Activated CD4-positive, alpha-beta T cell treated with anti-CD3 and anti-CD28 coated beads, Interleukin-2, Interleukin-4, amounts not matched to agents 100 ng/mL and 50 ng/mL, durations not matched to agents 16 hours and 8 hours (primary cell): ENCODE measurements around the gene NEMP1.
"Not testable (repeated sequence)": the region's sequence is repeated elsewhere in the genome, so short reads cannot be mapped to it uniquely, and the experiment has no call there.

Experiments used
- DNase-seq: peaks from one replicate; pipeline ENCODE4 v3.0.0-alpha.2; 2020; ENCODE audit warnings: low spot score

NEMP1 gene

DNA sequence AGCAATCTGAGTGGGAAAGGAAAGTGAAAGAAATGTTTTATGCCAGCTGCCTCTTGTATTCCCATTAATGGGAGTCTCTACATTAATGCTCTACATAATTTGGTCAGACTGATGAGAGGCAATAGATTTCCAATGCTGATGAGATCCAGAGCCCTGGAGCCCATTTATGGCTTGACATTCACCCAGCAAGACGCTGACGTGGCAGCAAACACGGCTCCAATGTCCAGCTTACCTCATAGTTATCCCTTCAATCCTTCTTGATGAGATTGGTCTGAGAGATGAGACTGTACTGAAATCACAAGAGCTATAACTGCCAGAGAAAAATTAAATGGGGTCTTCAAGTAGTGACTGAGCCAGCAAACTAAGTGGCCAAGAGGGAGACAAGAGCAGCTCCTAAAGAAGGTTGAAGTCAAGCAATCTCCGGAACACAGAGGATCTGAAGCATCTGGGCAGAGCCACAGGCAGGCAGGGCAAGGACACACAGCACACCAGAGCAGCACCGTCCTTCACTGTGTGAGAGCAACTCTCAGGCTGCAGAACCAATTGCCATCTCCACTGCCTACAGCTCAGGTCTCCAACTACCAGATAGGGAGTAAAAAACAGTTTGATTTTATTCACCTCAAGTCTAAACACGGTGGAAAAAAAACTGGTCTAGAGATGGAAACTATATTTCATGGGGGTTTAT, 21.4 kb downstream of the NEMP1 start:
- no peak for DNase-seq

DNA sequence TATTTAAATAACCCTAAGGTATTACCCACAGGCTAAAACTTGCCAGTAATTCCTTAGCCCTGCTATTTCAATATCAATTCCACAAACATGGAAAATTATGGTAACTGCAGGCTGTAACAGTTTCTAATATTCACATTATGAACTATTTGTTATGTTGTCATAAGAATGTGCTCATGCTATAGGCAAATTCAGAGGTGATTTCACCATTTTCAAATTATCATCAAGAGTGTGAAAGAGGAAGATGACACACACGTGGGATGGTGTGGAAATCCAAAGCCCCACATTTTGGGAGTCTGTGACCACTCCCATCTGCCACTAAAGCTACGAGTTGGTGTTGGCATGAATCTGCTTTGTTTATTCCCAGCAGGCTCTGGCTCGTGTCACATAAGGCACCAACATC, 22.8 kb downstream of the NEMP1 start:
- DNase-seq, result no peak

DNA sequence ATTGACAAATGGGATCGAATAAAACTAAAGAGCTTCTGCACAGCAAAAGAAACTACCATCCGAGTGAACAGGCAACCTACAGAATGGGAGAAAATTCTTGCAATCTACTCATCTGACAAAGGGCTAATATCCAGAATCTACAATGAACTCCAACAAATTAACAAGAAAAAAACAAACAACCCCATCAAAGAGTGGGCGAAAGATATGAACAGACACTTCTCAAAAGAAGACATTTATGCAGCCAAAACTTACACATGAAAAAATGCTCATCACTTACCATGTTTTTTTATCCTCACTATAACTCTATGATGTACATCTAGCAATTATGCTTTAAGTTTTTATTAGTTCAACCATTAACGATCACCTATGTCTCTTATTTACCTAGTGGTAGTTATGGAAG, 24.7 kb downstream of the NEMP1 start:
- DNase-seq, result not testable (repeated sequence)

DNA sequence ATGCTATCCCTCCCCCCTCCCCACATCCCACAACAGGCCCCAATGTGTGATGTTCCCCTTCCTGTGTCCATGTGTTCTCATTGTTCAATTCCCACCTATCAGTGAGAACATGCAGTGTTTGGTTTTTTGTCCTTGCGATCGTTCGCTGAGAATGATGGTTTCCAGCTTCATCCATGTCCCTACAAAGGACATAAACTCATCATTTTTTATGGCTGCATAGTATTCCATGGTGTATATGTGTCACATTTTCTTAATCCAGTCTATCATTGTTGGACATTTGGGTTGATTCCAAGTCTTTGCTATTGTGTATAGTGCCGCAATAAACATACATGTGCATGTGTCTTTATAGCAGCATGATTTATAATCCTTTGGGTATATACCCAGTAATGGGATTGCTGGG, 25.4 kb downstream of the NEMP1 start:
- DNase-seq, result not testable (repeated sequence)

DNA sequence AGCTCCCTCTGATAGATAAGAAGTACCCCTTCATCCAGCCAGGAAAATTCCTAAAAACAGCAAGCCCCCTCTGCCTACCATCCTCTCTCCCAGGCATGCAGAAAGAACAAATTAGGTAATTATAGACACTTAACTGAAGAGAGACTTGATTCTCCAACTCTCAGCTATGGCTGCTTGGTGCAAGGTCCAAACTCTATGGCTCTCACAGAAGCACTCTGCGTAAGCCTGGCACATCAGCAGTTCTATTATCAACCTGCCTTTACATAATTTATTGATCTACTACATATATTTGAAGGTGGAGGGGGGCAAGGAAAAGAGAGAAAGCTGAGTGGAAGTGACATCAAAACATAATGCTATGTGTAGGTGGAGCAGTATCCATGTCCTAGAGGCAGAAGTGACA, 27.6 kb downstream of the NEMP1 start:
- no peak for DNase-seq

DNA sequence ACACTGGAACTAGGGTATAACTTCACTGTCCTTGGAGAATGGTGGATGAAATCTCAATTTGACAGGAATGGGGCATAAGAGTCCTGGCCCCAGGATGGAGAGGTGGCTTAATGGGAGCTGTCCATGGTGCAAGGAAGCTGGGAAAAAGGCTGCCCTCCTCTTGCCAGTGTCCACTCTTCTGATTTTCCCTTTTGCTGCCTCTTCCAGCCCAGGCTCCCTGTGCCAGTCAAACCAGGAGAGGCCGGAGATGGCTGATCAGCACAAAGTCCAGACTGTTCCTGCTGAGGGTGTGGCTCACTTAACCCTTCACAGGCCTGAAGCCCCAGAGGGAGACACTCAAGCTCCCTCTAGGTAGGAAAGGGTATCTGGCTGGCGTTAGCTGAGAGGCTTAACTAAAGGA, 28.7 kb downstream of the NEMP1 start, which contains the start of gene MYO1A:
Gene MYO1A (minus strand): TSS at position 240 of the 400 bp plus-strand sequence. CDS start 1,806 bp downstream, outside the sequence.
- no peak for DNase-seq

DNA sequence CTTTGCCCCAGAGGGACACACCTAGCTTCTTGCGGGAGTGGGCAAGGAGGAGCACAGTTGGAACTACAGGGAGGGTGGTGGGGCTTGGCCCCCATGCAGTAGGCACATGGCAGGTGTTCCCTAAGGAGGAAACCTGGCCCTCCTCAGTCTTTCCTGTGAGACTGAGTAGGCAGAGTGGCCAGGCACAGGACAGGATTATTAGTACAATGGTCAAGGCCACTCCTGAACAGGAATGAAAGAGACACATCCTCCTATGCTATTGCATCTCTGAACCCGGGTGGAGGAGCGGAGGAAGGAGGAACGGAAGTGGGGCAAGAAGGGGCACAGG, 29.5 kb downstream of the NEMP1 start:
- no peak for DNase-seq

DNA sequence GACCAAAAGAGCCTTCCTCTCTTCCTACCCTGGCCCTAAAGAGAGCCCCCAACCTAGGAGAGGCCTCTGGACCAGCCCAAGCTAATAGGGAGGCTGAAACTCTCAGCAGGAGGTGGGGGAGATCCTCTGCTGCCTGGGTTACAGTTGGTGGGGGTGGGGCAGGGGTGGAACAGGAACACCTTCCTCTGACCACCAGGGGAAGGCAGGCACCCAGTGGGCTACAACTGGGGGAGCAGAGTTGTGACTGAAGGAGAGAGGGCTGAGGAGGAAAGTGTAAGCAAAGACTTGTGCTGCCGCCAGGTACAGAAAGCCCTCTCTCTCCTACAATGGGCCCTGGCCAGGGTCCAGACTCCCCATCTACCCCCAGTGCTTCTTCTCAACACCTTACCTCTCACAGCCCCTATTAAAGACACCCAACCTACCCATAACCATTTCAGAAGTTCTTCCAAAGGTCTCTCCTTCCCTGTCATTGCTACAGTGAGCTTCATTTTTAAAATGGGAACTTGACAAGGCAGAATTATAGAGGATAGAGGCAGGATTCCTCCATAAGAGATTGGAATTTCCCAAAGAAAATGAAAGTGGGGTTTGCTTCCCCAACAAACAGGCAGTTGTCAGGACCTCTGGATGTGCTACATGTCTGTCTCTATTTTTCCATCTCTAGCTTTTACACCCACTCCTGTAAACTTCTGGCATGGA, 30.0 kb downstream of the NEMP1 start:
- DNase-seq, result no peak

DNA sequence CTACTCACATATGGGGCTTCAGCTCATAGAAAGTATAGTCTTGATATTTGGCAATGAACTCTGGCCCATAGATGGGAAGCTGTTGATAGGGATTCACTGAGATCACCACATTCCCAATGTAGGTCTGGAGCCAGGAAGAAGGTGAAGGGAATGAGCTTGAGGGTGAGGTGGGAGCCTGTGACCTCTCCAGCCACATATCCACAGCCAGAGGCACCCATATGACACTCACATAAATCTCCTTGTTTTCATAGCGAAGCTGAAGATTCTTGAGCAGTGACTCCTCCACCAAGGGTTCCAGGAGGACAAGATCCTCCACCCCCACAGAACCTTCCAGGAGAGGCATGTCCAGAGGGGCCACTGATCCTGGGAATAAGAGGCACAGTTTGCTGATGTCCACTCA, 30.6 kb downstream of the NEMP1 start:
- DNase-seq, result no peak

DNA sequence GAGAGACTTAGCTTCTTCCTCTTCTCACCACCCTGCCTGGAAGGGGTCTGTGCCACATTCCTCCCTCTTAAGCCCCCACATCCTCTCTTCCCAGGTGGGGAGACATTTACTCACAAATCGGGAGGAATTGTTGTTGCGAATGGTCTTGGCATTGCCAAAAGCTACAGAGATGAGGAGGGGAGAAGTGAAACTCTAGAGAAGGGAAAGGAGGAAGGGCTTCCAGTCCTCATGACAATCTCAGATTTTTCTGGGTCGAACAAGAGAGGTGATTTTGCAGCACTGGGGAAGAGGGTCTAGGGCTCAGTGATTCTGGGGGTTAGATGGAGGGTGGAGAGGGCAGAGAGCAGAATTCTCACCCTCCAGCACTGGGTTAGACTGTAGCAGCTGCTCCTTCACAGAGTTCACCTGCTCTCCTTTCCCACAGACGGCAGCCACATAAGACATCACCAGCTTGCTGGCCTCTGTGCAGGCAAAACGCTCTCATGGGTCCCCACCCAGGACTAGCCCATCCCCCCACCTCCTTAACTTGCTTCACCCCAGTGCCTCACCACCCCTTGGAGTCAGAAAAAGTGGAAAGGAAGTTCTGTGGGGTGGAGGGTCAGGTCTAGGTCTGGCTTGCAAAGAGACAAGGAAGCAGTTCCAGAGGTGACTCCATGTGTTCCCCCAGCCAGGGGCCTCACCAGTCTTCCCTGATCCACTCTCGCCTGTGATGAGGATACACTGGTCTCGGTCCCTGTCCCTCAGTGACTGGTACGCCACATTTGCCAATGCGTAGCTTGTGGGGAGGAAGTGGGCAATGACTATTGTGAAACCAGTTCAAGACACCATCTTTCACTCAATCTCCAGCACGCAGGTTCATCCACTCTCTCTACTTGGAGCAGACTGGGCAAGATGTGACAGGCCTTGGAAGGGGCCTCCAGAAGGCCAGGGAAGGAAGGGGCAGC, 31.4 kb downstream of the NEMP1 start:
- peak; percentile 73 for DNase-seq

DNA sequence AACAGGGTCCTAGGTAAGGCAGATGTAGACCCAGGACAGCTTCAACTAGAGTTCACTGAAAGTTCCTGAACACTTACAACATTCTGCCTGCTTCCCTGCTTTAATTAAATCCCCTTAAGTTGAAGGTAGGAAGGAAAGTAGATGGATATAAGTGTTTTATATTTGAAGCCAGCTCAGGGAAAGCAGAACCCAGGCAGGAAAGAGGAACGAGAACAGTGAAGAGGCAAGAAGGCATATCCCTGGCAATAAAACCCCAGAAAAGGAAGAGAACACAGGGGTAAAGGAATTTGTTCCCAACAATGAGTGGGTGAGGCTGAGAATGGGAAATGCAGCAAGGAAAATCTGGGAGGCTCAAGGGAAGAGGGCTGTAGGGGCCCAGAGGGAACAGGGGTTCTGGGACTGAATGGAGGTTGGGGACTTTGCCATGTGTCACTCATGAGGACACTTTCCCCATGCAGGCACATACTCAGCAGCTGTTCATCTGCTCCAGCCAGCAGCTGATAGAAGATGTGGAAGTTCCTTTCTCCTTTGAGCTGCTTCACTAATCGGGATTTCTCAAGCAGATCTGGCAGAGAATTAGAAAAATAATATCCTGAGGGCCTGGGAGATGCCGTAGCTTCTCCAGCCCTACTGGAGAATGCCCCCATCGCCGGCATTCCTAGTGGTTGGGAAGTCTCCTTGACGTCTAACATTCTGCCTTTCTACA, 32.4 kb downstream of the NEMP1 start:
- DNase-seq, result no peak

DNA sequence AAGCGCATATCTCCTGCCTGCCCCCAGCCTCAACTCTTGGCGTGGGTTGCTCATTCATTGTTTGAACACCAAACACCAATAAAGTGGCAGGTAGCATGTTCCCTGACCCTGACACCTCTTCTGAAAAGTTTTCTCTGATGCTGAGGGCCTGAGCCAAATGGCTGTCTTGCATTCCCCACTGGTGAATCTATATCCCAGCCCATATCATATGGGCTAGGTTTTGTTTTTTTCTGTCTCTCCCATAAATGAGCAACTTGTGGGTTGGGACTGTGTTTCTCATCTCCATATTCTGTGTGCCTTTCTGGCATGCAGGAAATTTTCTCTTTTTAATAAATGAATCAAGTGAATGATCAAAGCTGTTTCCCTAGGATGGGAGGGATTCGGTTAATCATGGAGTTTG, 33.7 kb downstream of the NEMP1 start:
- DNase-seq, result no peak

DNA sequence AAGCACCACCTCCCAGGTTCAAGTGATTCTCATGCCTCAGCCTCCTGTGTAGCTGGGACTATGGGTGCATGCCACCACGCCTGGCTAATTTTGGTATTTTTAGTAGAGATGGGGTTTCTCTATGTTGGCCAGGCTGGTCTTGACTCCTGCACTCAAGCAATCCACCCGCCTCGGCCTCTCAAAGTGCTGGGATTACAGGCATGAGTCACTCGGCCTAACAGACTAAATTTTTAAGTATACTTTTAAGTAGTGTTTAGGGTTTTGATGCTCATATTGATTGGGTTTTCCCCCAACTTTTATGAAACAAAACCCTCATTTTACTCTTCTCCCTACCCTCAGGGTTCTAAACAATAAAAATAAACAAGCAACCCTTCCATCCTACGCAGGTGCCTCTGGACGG, 34.1 kb downstream of the NEMP1 start:
- DNase-seq, result no peak

DNA sequence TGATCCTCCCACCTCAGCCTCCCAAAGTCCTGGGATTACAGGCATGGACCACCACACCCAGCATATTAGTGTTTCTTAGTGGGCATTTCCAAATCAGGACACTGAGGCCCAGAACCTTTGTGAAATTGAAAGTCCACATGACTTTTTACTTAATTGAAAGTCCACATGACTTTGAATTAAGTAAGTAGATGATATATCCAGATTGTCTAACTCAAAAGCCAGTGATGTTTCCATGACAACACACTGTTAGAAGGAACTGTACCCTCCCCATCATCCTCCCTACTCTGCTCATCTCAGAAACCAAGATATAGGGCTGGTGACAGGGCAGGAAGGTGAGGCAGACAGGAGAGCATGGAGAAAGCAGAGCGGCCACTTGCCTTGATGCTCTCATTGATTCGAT, 35.9 kb downstream of the NEMP1 start:
- no peak for DNase-seq

DNA sequence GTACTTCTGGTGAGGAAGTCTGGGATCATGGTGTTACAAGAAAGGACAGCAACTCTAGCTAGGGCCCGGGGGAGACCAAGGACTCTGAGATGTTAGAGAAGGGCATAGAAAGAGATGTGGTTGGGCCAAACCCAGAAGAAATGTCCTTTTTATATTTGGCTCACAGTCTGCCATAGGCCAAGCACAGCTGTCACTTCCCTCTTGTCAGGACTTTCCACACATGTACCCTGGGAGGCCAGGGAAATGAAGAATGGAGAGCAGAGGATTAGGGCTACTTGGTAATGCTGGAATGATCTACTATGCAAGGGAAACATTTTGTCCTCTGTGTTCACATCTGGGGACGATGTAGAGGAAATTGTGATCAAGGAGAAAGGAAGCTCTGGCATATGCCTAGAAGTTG, 37.8 kb downstream of the NEMP1 start:
- no peak for DNase-seq

DNA sequence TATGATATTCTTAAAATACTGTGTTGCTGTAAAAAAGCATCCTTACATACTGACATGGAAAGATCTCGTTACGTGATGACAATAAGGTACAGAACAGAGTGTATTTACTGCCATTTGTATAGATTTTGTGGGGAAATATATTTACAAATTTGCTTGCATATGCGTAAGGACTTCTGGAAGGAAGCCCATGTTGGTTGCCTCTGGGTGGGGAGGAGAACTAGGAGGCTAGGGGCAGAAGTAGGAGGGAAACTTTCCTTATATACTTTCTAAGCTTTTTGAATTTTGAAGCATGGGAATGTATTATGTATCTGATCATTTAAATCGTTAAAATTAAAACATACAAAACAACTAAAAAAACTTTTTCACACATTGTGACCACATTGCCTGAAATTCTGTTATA, 38.4 kb downstream of the NEMP1 start:
- DNase-seq, result no peak

DNA sequence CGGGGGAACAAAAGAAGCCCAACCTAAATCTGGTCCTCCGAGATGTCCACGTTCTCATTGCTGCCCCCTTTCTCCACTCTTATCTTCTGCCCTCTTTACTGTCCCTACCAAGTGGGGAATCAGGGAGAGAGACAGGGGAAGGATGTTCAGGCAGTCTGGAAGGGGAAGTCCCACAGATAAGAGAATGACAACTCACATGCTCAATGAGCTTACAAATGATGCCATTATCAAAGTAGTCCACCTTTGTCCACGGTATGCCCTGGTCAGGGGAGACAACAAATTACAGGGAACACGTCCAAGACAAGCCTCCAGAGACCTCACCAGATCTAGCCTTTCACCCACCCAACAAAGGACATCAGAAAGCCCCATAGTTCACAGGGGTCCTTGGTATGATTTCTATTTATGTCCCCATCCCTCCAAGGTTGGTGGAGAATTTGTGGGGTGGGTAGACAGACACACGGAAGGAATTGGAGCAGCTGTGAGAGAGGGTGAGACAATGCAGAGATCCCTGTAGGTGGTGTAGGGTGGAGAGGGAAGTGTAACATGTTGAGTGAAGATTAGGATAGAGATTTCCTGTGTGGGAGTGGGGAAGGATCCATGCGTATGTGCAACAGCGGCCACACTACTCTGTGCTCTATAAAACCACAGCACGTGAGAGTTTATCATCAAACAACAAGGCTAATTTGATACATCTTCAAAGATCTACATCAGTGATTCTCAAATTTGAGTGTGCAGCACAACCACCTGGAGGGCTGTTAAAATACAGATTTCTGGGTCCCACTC, 39.4 kb downstream of the NEMP1 start:
- DNase-seq, result no peak

DNA sequence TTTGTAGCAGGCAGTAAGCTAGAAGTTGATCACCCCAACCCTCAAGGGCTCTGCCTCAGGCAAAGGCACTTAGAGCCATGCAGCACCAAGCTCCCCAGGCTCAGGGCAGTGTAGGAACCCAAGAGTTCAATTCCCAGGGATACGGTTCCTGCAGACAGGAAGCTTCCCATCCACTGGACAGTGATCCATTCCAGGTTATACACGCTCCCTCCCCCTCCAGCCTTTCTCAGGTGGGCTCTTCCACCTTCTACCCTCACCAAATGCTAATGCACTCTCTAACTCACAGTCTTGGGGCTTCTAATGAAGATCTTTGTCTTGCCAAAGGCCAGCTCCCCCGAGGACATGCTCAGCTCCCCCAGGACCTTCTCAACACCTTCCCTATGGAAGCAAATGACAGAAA, 41.3 kb downstream of the NEMP1 start:
- DNase-seq, result no peak

DNA sequence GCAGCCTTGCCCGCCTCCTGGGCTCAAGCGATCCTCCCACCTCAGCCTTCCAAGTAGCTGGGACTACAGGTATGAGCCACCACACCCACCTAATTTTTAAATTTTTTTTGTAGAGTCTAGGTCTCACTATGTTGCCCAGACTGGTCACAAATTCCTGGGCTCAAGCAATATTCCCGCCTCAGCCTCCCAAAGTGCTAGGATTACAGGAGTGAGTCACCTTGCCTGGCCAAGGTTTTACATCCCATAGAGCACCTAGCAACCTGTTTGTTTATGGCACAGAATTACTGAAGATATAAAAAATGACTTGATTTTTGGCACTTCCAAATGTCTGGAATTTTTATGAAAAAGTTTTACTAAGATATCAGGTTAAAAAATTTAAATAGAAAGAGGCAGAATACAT, 45.2 kb downstream of the NEMP1 start:
- DNase-seq, result no peak

DNA sequence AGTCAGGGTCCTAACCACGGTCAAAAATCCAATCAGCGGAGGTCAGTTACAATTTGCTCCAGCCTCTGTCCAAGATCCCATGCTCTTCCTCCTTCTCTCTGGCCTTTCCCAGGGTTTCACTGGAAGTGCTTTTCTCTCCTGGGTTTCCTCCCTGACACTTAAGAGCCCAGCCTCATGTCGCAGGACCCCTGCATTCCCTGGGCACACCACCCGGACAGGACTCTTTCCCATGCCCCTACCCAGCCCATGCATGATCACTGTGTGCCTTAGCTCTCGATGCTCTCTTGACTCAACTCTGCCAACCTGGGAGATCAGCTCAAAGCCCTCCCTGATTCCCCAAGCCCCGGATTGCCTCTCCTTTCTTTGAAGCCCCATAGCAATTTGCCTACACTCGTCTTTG, 46.8 kb downstream of the NEMP1 start:
- DNase-seq, result no peak

DNA sequence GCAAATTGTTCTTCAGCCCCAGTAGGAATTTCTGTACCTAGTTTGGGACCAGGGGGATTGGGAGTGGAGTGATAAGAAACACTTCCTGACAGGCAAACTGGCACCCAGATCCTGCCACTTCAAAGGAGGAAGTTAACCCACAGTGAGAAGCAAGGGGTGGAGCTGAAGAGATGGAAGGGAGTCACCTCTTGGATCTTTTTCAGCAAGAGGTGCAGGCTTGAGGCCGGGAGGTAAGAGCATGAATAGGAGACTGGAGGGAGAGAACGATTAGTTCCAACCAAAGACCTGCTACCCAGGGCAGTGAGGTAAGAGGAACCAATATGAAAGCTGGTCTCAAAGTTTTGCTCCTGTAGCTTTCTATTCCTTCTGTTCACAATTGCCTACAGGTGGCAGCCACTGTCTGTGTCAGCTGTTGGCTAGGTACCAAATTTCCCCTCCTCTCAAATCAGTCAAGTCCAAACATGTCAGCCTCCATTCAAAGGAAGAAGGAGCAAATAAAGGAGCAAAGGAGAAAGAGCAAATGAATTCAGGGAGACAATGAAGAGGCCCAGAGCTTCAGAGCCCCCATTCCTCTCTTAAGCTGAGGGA, 47.4 kb downstream of the NEMP1 start:
- no peak for DNase-seq
